WTC11 (cell line): ENCODE data around the gene CASQ2. TPM values are rescaled to one million over a fixed set of nuclear protein-coding genes. Genes with fewer than 3 reads are reported as not detected.
A peak's percentile ranks its signal among the peaks of the same experiment; 100 is the strongest.

ENCODE experiments used
- ATAC-seq: fragments of 200-7000 bp; cut with Tn5 transposase; 2 replicates; pipeline ENCODE4 v1.10.0; 2021; ENCODE audit warnings: mild to moderate bottlenecking, moderate library complexity
- CTCF ChIA-PET: fragments of 300-600 bp; sonication (Branson Sonifier 250); formaldehyde crosslinking; loops from one replicate; lab custom pipeline; 2021; ENCODE audit warnings: antibody characterized with exemption; lab: Charles Lee
- POLR2A ChIA-PET: fragments of 350-600 bp; sonication (Branson Sonifier 250); formaldehyde crosslinking; loops from one replicate; lab custom pipeline; 2021; ENCODE audit warnings: antibody characterized with exemption; lab: Charles Lee
- DNase-seq: peaks from one replicate; pipeline ENCODE4 v3.0.0; 2021; ENCODE audit warnings: low spot score
- H3K27ac Mint-ChIP-seq: 2 replicates; pipeline ENCODE4 v1.8.0; 2021; ENCODE audit warnings: mixed read lengths
- H3K27me3 Mint-ChIP-seq: 2 replicates; pipeline ENCODE4 v1.8.0; 2021; ENCODE audit warnings: low read depth, mild to moderate bottlenecking, moderate library complexity, mixed read lengths
- H3K36me3 Mint-ChIP-seq: 2 replicates; pipeline ENCODE4 v1.8.0; 2021; ENCODE audit warnings: mixed read lengths
- H3K4me1 Mint-ChIP-seq: 2 replicates; pipeline ENCODE4 v1.8.0; 2022; ENCODE audit warnings: mixed read lengths
- H3K4me3 Mint-ChIP-seq: 2 replicates; pipeline ENCODE4 v1.8.0; 2021; ENCODE audit warnings: mild to moderate bottlenecking, moderate library complexity, mixed read lengths
- H3K9me3 Mint-ChIP-seq: 2 replicates; pipeline ENCODE4 v1.8.0; 2021; ENCODE audit warnings: mixed read lengths
- ATF6 ChIP-seq: sonication (generic); formaldehyde crosslinking; IDR thresholded peaks from 2 replicates; pipeline ENCODE4 v1.8.1; 2023; ENCODE audit warnings: mild to moderate bottlenecking, missing genetic modification reagents
- E2F4 ChIP-seq: sonication (generic); formaldehyde crosslinking; IDR thresholded peaks from 2 replicates; pipeline ENCODE4 v1.8.1; 2022; ENCODE audit warnings: low read depth, mild to moderate bottlenecking, moderate library complexity, missing genetic modification reagents, borderline replicate concordance
- ERG ChIP-seq: fragments of 250-450 bp; sonication (Bioruptor Pico); IDR thresholded peaks from 2 replicates; pipeline ENCODE4 v1.8.0; 2021; ENCODE audit warnings: mild to moderate bottlenecking
- ESRRA ChIP-seq: sonication (generic); formaldehyde crosslinking; IDR thresholded peaks from 2 replicates; pipeline ENCODE4 v1.8.1; 2022; ENCODE audit warnings: mild to moderate bottlenecking, missing genetic modification reagents, borderline replicate concordance
- FOXK1 ChIP-seq: sonication (generic); formaldehyde crosslinking; IDR thresholded peaks from 2 replicates; pipeline ENCODE4 v1.8.0; 2022; ENCODE audit warnings: mild to moderate bottlenecking, moderate library complexity, missing genetic modification reagents
- GABPB1 ChIP-seq: sonication (generic); formaldehyde crosslinking; IDR thresholded peaks from 2 replicates; pipeline ENCODE4 v1.8.1; 2023; ENCODE audit warnings: mild to moderate bottlenecking, missing genetic modification reagents
- GTF2I ChIP-seq: fragments of 250-450 bp; sonication (Bioruptor Pico); conservative IDR thresholded peaks from 2 replicates; pipeline ENCODE4 v1.4.0; 2021; ENCODE audit warnings: mild to moderate bottlenecking
- MAX ChIP-seq: sonication (generic); formaldehyde crosslinking; IDR thresholded peaks from 2 replicates; pipeline ENCODE4 v1.8.0; 2022; ENCODE audit warnings: mild to moderate bottlenecking, missing genetic modification reagents
- NR2C2 ChIP-seq: sonication (generic); formaldehyde crosslinking; IDR thresholded peaks from 2 replicates; pipeline ENCODE4 v1.8.0; 2022; ENCODE audit warnings: mild to moderate bottlenecking, missing genetic modification reagents
- PRRX2 ChIP-seq: fragments of 250-450 bp; sonication (Bioruptor Pico); IDR thresholded peaks from 2 replicates; pipeline ENCODE4 v1.8.0; 2021; ENCODE audit warnings: mild to moderate bottlenecking
- TP53 ChIP-seq: sonication (generic); formaldehyde crosslinking; IDR thresholded peaks from 2 replicates; pipeline ENCODE4 v1.8.1; 2023; ENCODE audit warnings: mild to moderate bottlenecking, missing genetic modification reagents
- ZNF317 ChIP-seq: sonication (generic); formaldehyde crosslinking; IDR thresholded peaks from 2 replicates; pipeline ENCODE4 v1.8.1; 2023; ENCODE audit warnings: low read depth, mild to moderate bottlenecking, moderate library complexity, missing genetic modification reagents, borderline replicate concordance
- ZNF416 ChIP-seq: fragments of 250-450 bp; sonication (Bioruptor Pico); IDR thresholded peaks from 2 replicates; pipeline ENCODE4 v1.9.0; 2021; ENCODE audit warnings: mild to moderate bottlenecking, inconsistent platforms
- ZNF532 ChIP-seq: fragments of 250-450 bp; sonication (Bioruptor Pico); IDR thresholded peaks from 2 replicates; pipeline ENCODE4 v1.9.0; 2021; ENCODE audit warnings: mild to moderate bottlenecking, borderline replicate concordance
- total RNA-seq: library from RNA; stranded (reverse); gene quantifications from 3 replicates; pipeline ENCODE4 v1.2.3, GENCODE V29; 2021
- TF ChIP-seq, protein P1 (sequence below): sonication (generic); formaldehyde crosslinking; IDR thresholded peaks from 2 replicates; pipeline ENCODE4 v1.8.1; 2023; ENCODE audit warnings: mild to moderate bottlenecking, missing genetic modification reagents, moderate library complexity
- TF ChIP-seq, protein P2 (sequence below): sonication (generic); formaldehyde crosslinking; IDR thresholded peaks from 2 replicates; pipeline ENCODE4 v1.8.1; 2023; ENCODE audit warnings: mild to moderate bottlenecking, missing genetic modification reagents
- TF ChIP-seq, protein P3 (sequence below): sonication (generic); formaldehyde crosslinking; conservative IDR thresholded peaks from 2 replicates; pipeline ENCODE4 v1.8.1; 2023; ENCODE audit warnings: mild to moderate bottlenecking, low read depth, missing genetic modification reagents, moderate library complexity

CASQ2 gene
- total RNA-seq, 1 experiment from 2014 or later, result not detected

- TF ChIP-seq MAX, result no peak
- no peak for TF ChIP-seq ZNF317 (CRISPR knock-in tag)
- TF ChIP-seq NR2C2 (CRISPR knock-in tag), result no peak
- no peak for TF ChIP-seq PRRX2 (CRISPR knock-in tag)
Measured at GRCh38 chr1:115797486-115797885, 29.0 kb upstream of the CASQ2 start (continued).

GRCh38 chr1:115796897-115797296 lies 28.4 kb upstream of the CASQ2 start:
- TF ChIP-seq FOXK1 (CRISPR knock-in tag) (no peak), E2F4 (no peak), ZNF416 (CRISPR knock-in tag) (no peak), ESRRA (CRISPR knock-in tag) (no peak), ATF6 (no peak), GABPB1 (no peak), ZNF532 (CRISPR knock-in tag) (no peak), TP53 (CRISPR knock-in tag) (no peak), GTF2I (CRISPR knock-in tag) (no peak), ERG (no peak)
- TF ChIP-seq, protein P1, sequence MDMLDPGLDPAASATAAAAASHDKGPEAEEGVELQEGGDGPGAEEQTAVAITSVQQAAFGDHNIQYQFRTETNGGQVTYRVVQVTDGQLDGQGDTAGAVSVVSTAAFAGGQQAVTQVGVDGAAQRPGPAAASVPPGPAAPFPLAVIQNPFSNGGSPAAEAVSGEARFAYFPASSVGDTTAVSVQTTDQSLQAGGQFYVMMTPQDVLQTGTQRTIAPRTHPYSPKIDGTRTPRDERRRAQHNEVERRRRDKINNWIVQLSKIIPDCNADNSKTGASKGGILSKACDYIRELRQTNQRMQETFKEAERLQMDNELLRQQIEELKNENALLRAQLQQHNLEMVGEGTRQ (CRISPR knock-in tag), result no peak
- TF ChIP-seq, protein P2, sequence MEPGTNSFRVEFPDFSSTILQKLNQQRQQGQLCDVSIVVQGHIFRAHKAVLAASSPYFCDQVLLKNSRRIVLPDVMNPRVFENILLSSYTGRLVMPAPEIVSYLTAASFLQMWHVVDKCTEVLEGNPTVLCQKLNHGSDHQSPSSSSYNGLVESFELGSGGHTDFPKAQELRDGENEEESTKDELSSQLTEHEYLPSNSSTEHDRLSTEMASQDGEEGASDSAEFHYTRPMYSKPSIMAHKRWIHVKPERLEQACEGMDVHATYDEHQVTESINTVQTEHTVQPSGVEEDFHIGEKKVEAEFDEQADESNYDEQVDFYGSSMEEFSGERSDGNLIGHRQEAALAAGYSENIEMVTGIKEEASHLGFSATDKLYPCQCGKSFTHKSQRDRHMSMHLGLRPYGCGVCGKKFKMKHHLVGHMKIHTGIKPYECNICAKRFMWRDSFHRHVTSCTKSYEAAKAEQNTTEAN (CRISPR knock-in tag), result no peak
- TF ChIP-seq, protein P3, sequence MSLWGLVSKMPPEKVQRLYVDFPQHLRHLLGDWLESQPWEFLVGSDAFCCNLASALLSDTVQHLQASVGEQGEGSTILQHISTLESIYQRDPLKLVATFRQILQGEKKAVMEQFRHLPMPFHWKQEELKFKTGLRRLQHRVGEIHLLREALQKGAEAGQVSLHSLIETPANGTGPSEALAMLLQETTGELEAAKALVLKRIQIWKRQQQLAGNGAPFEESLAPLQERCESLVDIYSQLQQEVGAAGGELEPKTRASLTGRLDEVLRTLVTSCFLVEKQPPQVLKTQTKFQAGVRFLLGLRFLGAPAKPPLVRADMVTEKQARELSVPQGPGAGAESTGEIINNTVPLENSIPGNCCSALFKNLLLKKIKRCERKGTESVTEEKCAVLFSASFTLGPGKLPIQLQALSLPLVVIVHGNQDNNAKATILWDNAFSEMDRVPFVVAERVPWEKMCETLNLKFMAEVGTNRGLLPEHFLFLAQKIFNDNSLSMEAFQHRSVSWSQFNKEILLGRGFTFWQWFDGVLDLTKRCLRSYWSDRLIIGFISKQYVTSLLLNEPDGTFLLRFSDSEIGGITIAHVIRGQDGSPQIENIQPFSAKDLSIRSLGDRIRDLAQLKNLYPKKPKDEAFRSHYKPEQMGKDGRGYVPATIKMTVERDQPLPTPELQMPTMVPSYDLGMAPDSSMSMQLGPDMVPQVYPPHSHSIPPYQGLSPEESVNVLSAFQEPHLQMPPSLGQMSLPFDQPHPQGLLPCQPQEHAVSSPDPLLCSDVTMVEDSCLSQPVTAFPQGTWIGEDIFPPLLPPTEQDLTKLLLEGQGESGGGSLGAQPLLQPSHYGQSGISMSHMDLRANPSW (CRISPR knock-in tag), result no peak
- H3K4me1 Mint-ChIP-seq, result peaks cover 49% of the 10 kb centered on the region
- no peaks in the 10 kb centered on the region for H3K27me3 Mint-ChIP-seq
- H3K4me3 Mint-ChIP-seq, result no peak overlapping the region
- no peaks in the 10 kb centered on the region for H3K36me3 Mint-ChIP-seq
- CTCF ChIA-PET, result interaction anchor here (0.7 to 2.4 kb wide), 6 partner anchors 11 to 688 kb away, joined by 3 to 13 read pairs (median 3); no protein-coding TSS in a partner anchor
- ATAC-seq (peak; percentile 87), DNase-seq (no peak)
- POLR2A ChIA-PET, result interaction anchor here (0.7 kb wide), 2 partner anchors 331 to 409 kb away, joined by 3 read pairs; no protein-coding TSS in a partner anchor
- peak overlapping the region; percentile 77 for H3K27ac Mint-ChIP-seq
- peaks cover 5% of the 10 kb centered on the region; the same call in 1 of the 2 replicates for H3K9me3 Mint-ChIP-seq
